GM21786 (cell line): Measurements from ENCODE around the gene HSPB2.

ENCODE experiments used
- ATAC-seq: cut with Tn5 transposase; IDR thresholded peaks from one replicate; pipeline ENCODE4 v1.9.1; 2021; ENCODE audit not compliant: unreplicated experiment

The HSPB2 gene

GRCh38 chr11:111937461-111937769, 24.9 kb downstream of the HSPB2 start:
- no peak for ATAC-seq

- no peak for ATAC-seq
Measured at GRCh38 chr11:111937844-111938243, 25.3 kb downstream of the HSPB2 start.

- ATAC-seq, result peak; percentile 94
Measured at GRCh38 chr11:111938687-111939160, 26.2 kb downstream of the HSPB2 start.

- no peak for ATAC-seq
Measured at GRCh38 chr11:111939836-111940604, 27.5 kb downstream of the HSPB2 start.

GRCh38 chr11:111941963-111942362, 29.4 kb downstream of the HSPB2 start:
- no peak for ATAC-seq

- no peak for ATAC-seq
Measured at GRCh38 chr11:111942829-111943228, 30.3 kb downstream of the HSPB2 start.

- no peak for ATAC-seq
Measured at GRCh38 chr11:111944139-111944538, 31.6 kb downstream of the HSPB2 start.

- ATAC-seq, result no peak
Measured at GRCh38 chr11:111944651-111945051, 32.1 kb downstream of the HSPB2 start.

GRCh38 chr11:111945198-111945597, 32.7 kb downstream of the HSPB2 start:
- no peak for ATAC-seq

GRCh38 chr11:111946499-111946898, 34.0 kb downstream of the HSPB2 start:
- ATAC-seq, result no peak

- ATAC-seq, result no peak
Measured at GRCh38 chr11:111947143-111947542, 34.6 kb downstream of the HSPB2 start.

GRCh38 chr11:111949519-111950426, 37.2 kb downstream of the HSPB2 start:
- ATAC-seq, result no peak

- ATAC-seq, result no peak
Measured at GRCh38 chr11:111951565-111951964, 39.0 kb downstream of the HSPB2 start.

GRCh38 chr11:111954154-111954553, 41.6 kb downstream of the HSPB2 start:
- no peak for ATAC-seq

GRCh38 chr11:111957663-111958444, 45.3 kb downstream of the HSPB2 start:
- ATAC-seq, result no peak

- no peak for ATAC-seq
Measured at GRCh38 chr11:111960916-111961315, 48.4 kb downstream of the HSPB2 start.

GRCh38 chr11:111961389-111962300, 49.1 kb downstream of the HSPB2 start:
- ATAC-seq, result no peak
